Colonic mucosa (tissue), 4 donors: Measurements from ENCODE around the gene SPATA12. TPM values are rescaled to one million over a fixed set of nuclear protein-coding genes. Genes with fewer than 3 reads are reported as not detected.

Source experiments
- DNase-seq: peaks from one replicate; pipeline ENCODE4 v3.0.0-alpha.2; 2020
- H3K27ac ChIP-seq: fragments of 200-600 bp; one replicate; pipeline ENCODE4 v1.8.0; 2021
- H3K27me3 ChIP-seq: fragments of 200-600 bp; one replicate; pipeline ENCODE4 v1.8.0; 2021
- H3K36me3 ChIP-seq: fragments of 200-600 bp; one replicate; pipeline ENCODE4 v1.8.0; 2021
- H3K4me1 ChIP-seq: fragments of 200-600 bp; one replicate; pipeline ENCODE4 v1.8.0; 2021; ENCODE audit warnings: mild to moderate bottlenecking
- H3K4me3 ChIP-seq: fragments of 200-600 bp; one replicate; pipeline ENCODE4 v1.8.0; 2021
- H3K9ac ChIP-seq, 2 donors: one replicate each; pipeline ENCODE4 v1.7.0; 2013; ENCODE audit warnings: control low read depth in 2 of 2, low read depth in 2 of 2, low read length in 2 of 2
- H3K9me3 ChIP-seq: fragments of 200-600 bp; one replicate; pipeline ENCODE4 v1.8.0; 2021
- CTCF ChIP-seq: fragments of 200-600 bp; IDR thresholded peaks from one replicate; pipeline ENCODE4 v1.8.0; 2022; ENCODE audit warnings: antibody characterized with exemption, mild to moderate bottlenecking
- intact Hi-C: fragments of 100-400 bp; cut with DNase I; formaldehyde crosslinking; loops from one replicate; pipeline ENCODE4 v1.14.1; 2022
- total RNA-seq, 2 donors: library from RNA; stranded (reverse); fragmentation: NEBNext Ultra II Directional in 1 of 2; extraction: Animal tissue kit (Norgen Biotek cat#: 25700) in 1 of 2; gene quantifications; one replicate each; pipeline ENCODE4 v1.2.1, GENCODE V29; 2021
- donor health status: healthy.
- donor health status: DM: no; HTN: no; CAD: no.
- donor health status: DM: no; HTN: no; CAD: no.

SPATA12 gene
- total RNA-seq, 2 donors from 2014 or later: 0.27 TPM; not detected in 1

GRCh38 chr3:57041674-57042073 is 18.8 kb upstream of the SPATA12 start:
- no peak overlapping the region for H3K27ac ChIP-seq

GRCh38 chr3:57043518-57043917 is 16.9 kb upstream of the SPATA12 start:
- Histone ChIP-seq H3K4me1 (no peaks in the 10 kb centered on the region), H3K27me3 (no peaks in the 10 kb centered on the region), H3K9me3 (no peaks in the 10 kb centered on the region), H3K27ac (no peak overlapping the region), H3K36me3 (no peaks in the 10 kb centered on the region), H3K4me3 (no peak overlapping the region), H3K9ac (no peak overlapping the region)
- DNase-seq: no peak
- no peak for TF ChIP-seq CTCF
- intact Hi-C loops: no loop called here

More at GRCh38 chr3:57041674-57042073, 18.8 kb upstream of the SPATA12 start:
- no peak for DNase-seq
- Histone ChIP-seq H3K27me3 (no peaks in the 10 kb centered on the region), H3K36me3 (no peaks in the 10 kb centered on the region), H3K9me3 (no peaks in the 10 kb centered on the region), H3K4me1 (no peaks in the 10 kb centered on the region), H3K4me3 (no peak overlapping the region), H3K9ac (no peak overlapping the region)
- intact Hi-C loops: no loop called here
- no peak for TF ChIP-seq CTCF

GRCh38 chr3:57046101-57046765 is 14.2 kb upstream of the SPATA12 start:
- DNase-seq: no peak
- H3K4me1 ChIP-seq: no peaks in the 10 kb centered on the region
- no peaks in the 10 kb centered on the region for H3K36me3 ChIP-seq
- H3K27ac ChIP-seq: no peak overlapping the region
- no peak for TF ChIP-seq CTCF
- no peak overlapping the region for H3K9ac ChIP-seq
- no peaks in the 10 kb centered on the region for H3K9me3 ChIP-seq
- intact Hi-C loops: no loop called here
- H3K4me3 ChIP-seq: no peak overlapping the region
- H3K27me3 ChIP-seq: no peaks in the 10 kb centered on the region

GRCh38 chr3:57048052-57048671 is 12.3 kb upstream of the SPATA12 start:
- DNase-seq: peak; percentile 28
- Histone ChIP-seq H3K9me3 (no peaks in the 10 kb centered on the region), H3K36me3 (no peaks in the 10 kb centered on the region), H3K27ac (no peak overlapping the region), H3K27me3 (no peaks in the 10 kb centered on the region), H3K9ac (no peak overlapping the region), H3K4me3 (no peak overlapping the region), H3K4me1 (no peaks in the 10 kb centered on the region)
- TF ChIP-seq CTCF: no peak
- intact Hi-C loops: no loop called here

GRCh38 chr3:57048728-57049127 is 11.7 kb upstream of the SPATA12 start:
- Histone ChIP-seq H3K9me3 (no peaks in the 10 kb centered on the region), H3K27me3 (no peaks in the 10 kb centered on the region)
- intact Hi-C loops: no loop called here

More at GRCh38 chr3:57048728-57049127, 11.7 kb upstream of the SPATA12 start:
- Histone ChIP-seq H3K27ac (no peak overlapping the region), H3K4me1 (no peaks in the 10 kb centered on the region), H3K4me3 (no peak overlapping the region), H3K9ac (no peak overlapping the region), H3K36me3 (no peaks in the 10 kb centered on the region)
- DNase-seq: no peak
- no peak for TF ChIP-seq CTCF
